ENCODE data around the gene DMAC2L. TPM values are rescaled to one million over a fixed set of nuclear protein-coding genes. Genes with fewer than 3 reads are reported as not detected.

DMAC2L gene
- total RNA-seq, 1 experiment from 2014 or later = 14.0 TPM

- Histone ChIP-seq H3K36me3 (ENCODE audit: control insufficient read depth, insufficient read depth, low read length) (no peaks in the 10 kb centered on the region), H3K4me3 (ENCODE audit: low read depth in 2 of 2, low read length in 2 of 2) (no peak overlapping the region), H3K27ac (ENCODE audit: low read length) (no peak overlapping the region), H3K27me3 (ENCODE audit: control insufficient read depth, insufficient read depth, low read length) (no peaks in the 10 kb centered on the region), H3K4me1 (ENCODE audit: control insufficient read depth, insufficient read depth, low read length) (no peaks in the 10 kb centered on the region), H3K9me3 (ENCODE audit: control insufficient read depth, insufficient read depth, low read depth, low read length) (no peaks in the 10 kb centered on the region)
- POLR2A ChIA-PET = interaction anchor here (0.6 kb wide), 1 partner anchor 536 kb away, joined by 3 read pairs; no protein-coding TSS in a partner anchor
- CTCF ChIA-PET = no interaction called here
- in situ Hi-C loops (cut with HindIII; ENCODE audit: low pct_unique_long_range_greater_than_20kb, low sequenced_read_pairs) (no loop called here), intact Hi-C loops (cut with micrococcal nuclease; ENCODE audit: unreplicated experiment) (no loop called here)
- ATAC-seq (no peak), DNase-seq (ENCODE audit: low read depth, low spot score) (no peak)
- TF ChIP-seq CTCF (IDR thresholded peaks at IDR 0.05) (no peak), REST (IDR thresholded peaks at IDR 0.05; ENCODE audit: insufficient read depth in 1 of 2, low read depth in 2 of 2, low read length in 1 of 2) (no peak), SIN3A (IDR thresholded peaks at IDR 0.05; ENCODE audit: borderline replicate concordance, insufficient read depth, low read depth, low read length) (no peak), TCF7L2 (IDR thresholded peaks at IDR 0.05; ENCODE audit: low read depth, low read length) (no peak), POLR2AphosphoS5 (IDR thresholded peaks at IDR 0.05; ENCODE audit: low read depth, low read length) (no peak)
- BruUV-seq (replicated peaks) = no TSS peak
These were observed 41.2 kb upstream of the DMAC2L start for GRCh38 chr14:50270932-50271331.

GRCh38 chr14:50272498-50272897, 39.6 kb upstream of the DMAC2L start:
- H3K9me3 ChIP-seq (ENCODE audit: control insufficient read depth, insufficient read depth, low read depth, low read length) = no peaks in the 10 kb centered on the region
- CTCF ChIA-PET = no interaction called here
- intact Hi-C loops (cut with micrococcal nuclease; ENCODE audit: unreplicated experiment) (no loop called here), in situ Hi-C loops (cut with HindIII; ENCODE audit: low pct_unique_long_range_greater_than_20kb, low sequenced_read_pairs) (no loop called here)
- no peak for DNase-seq (ENCODE audit: low read depth, low spot score)
- H3K4me3 ChIP-seq (ENCODE audit: low read depth in 2 of 2, low read length in 2 of 2) = no peak overlapping the region
- no peak for ATAC-seq
- H3K36me3 ChIP-seq (ENCODE audit: control insufficient read depth, insufficient read depth, low read length) = no peaks in the 10 kb centered on the region
- H3K27me3 ChIP-seq (ENCODE audit: control insufficient read depth, insufficient read depth, low read length) = no peaks in the 10 kb centered on the region
- no peaks in the 10 kb centered on the region for H3K4me1 ChIP-seq (ENCODE audit: control insufficient read depth, insufficient read depth, low read length)
- POLR2A ChIA-PET = no interaction called here
- BruUV-seq (replicated peaks) = no TSS peak
- TF ChIP-seq POLR2AphosphoS5 (IDR thresholded peaks at IDR 0.05; ENCODE audit: low read depth, low read length) (no peak), REST (IDR thresholded peaks at IDR 0.05; ENCODE audit: insufficient read depth in 1 of 2, low read depth in 2 of 2, low read length in 1 of 2) (no peak), CTCF (IDR thresholded peaks at IDR 0.05) (no peak), SIN3A (IDR thresholded peaks at IDR 0.05; ENCODE audit: borderline replicate concordance, insufficient read depth, low read depth, low read length) (no peak), TCF7L2 (IDR thresholded peaks at IDR 0.05; ENCODE audit: low read depth, low read length) (no peak)
- no peak overlapping the region for H3K27ac ChIP-seq (ENCODE audit: low read length)
